H9 (cell line): Measurements from ENCODE around the gene ASCC2. TPM values are rescaled to one million over a fixed set of nuclear protein-coding genes. Genes with fewer than 3 reads are reported as not detected.

Experiments
- DNase-seq: peaks from one replicate; pipeline ENCODE4 v3.0.0-alpha.2; 2017
- H2AFZ ChIP-seq: one replicate; pipeline ENCODE4 v1.6.1; 2013; ENCODE audit warnings: mild to moderate bottlenecking, low read length, control low read depth, moderate library complexity
- H2AK5ac ChIP-seq: 2 replicates; pipeline ENCODE4 v1.6.1; 2013; ENCODE audit warnings: low read length, control low read depth, mixed read lengths; ENCODE audit not compliant: insufficient read length
- H2BK120ac ChIP-seq: one replicate; pipeline ENCODE4 v1.6.1; 2013; ENCODE audit warnings: low read depth, mild to moderate bottlenecking, low read length, control low read depth, inconsistent platforms; ENCODE audit not compliant: poor library complexity, severe bottlenecking
- H2BK12ac ChIP-seq: 2 replicates; pipeline ENCODE4 v1.6.1; 2013; ENCODE audit warnings: low read length, control low read depth, mixed read lengths, low read depth; ENCODE audit not compliant: insufficient read length
- H2BK15ac ChIP-seq: 2 replicates; pipeline ENCODE4 v1.6.1; 2013; ENCODE audit warnings: low read depth, low read length, control low read depth
- H2BK20ac ChIP-seq: one replicate; pipeline ENCODE4 v1.6.1; 2013; ENCODE audit warnings: low read depth, mild to moderate bottlenecking, low read length, control low read depth, inconsistent platforms; ENCODE audit not compliant: poor library complexity, severe bottlenecking
- H2BK5ac ChIP-seq: 2 replicates; pipeline ENCODE4 v1.6.1; 2013; ENCODE audit warnings: low read length, control low read depth, mixed read lengths; ENCODE audit not compliant: insufficient read length
- H3K14ac ChIP-seq: 2 replicates; pipeline ENCODE4 v1.6.1; 2013; ENCODE audit warnings: low read length, control low read depth; ENCODE audit not compliant: insufficient read depth
- H3K18ac ChIP-seq: 2 replicates; pipeline ENCODE4 v1.6.1; 2013; ENCODE audit warnings: low read depth, mild to moderate bottlenecking, mixed read lengths, low read length, control low read depth; ENCODE audit not compliant: insufficient read length
- H3K23ac ChIP-seq: 2 replicates; pipeline ENCODE4 v1.6.1; 2013; ENCODE audit warnings: low read length, control low read depth, mixed read lengths, low read depth; ENCODE audit not compliant: insufficient read length
- H3K23me2 ChIP-seq: 2 replicates; pipeline ENCODE4 v1.6.1; 2013; ENCODE audit warnings: low read depth, mild to moderate bottlenecking, mixed read lengths, low read length, control low read depth; ENCODE audit not compliant: insufficient read length, poor library complexity, severe bottlenecking
- H3K27ac ChIP-seq: 2 replicates; pipeline ENCODE4 v1.5.1; 2013; ENCODE audit warnings: low read length, control low read depth, mixed read lengths, low read depth; ENCODE audit not compliant: insufficient read length
- H3K27me3 ChIP-seq: 2 replicates; pipeline ENCODE4 v1.6.1; 2013; ENCODE audit warnings: low read length, control low read depth, inconsistent platforms; ENCODE audit not compliant: insufficient read depth
- H3K4ac ChIP-seq: 2 replicates; pipeline ENCODE4 v1.6.1; 2013; ENCODE audit warnings: low read depth, mild to moderate bottlenecking, control low read depth, inconsistent platforms, low read length, moderate library complexity
- H3K4me1 ChIP-seq: 2 replicates; pipeline ENCODE4 v1.6.1; 2013; ENCODE audit warnings: low read length, control low read depth, inconsistent platforms; ENCODE audit not compliant: insufficient read depth
- H3K4me2 ChIP-seq: 2 replicates; pipeline ENCODE4 v1.6.1; 2013; ENCODE audit warnings: low read length, control low read depth, mixed read lengths; ENCODE audit not compliant: insufficient read length, insufficient read depth
- H3K56ac ChIP-seq: 2 replicates; pipeline ENCODE4 v1.6.1; 2013; ENCODE audit warnings: low read depth, mild to moderate bottlenecking, mixed read lengths, low read length, control low read depth; ENCODE audit not compliant: insufficient read length
- H3K79me1 ChIP-seq: 2 replicates; pipeline ENCODE4 v1.6.1; 2013; ENCODE audit warnings: low read depth, mild to moderate bottlenecking, moderate library complexity, low read length, control low read depth, inconsistent platforms; ENCODE audit not compliant: insufficient read depth, poor library complexity, severe bottlenecking
- H3K79me2 ChIP-seq: 2 replicates; pipeline ENCODE4 v1.6.1; 2013; ENCODE audit warnings: low read length, control low read depth, inconsistent platforms; ENCODE audit not compliant: insufficient read depth
- H3K9ac ChIP-seq: 2 replicates; pipeline ENCODE4 v1.6.1; 2013; ENCODE audit warnings: low read length, control low read depth, mixed read lengths; ENCODE audit not compliant: insufficient read length; ENCODE audit errors: extremely low read depth
- H3K9me3 ChIP-seq: one replicate; pipeline ENCODE4 v1.6.1; 2013; ENCODE audit warnings: low read depth, low read length, inconsistent platforms; ENCODE audit not compliant: control insufficient read depth
- H3T11ph ChIP-seq: one replicate; pipeline ENCODE4 v1.6.1; 2013; ENCODE audit warnings: mild to moderate bottlenecking, low read length, control low read depth, inconsistent platforms
- H4K20me1 ChIP-seq: one replicate; pipeline ENCODE4 v1.6.1; 2013; ENCODE audit not compliant: control insufficient read depth, insufficient read length, insufficient read depth
- H4K5ac ChIP-seq: 2 replicates; pipeline ENCODE4 v1.6.1; 2013; ENCODE audit warnings: low read depth, mild to moderate bottlenecking, mixed read lengths, low read length, control low read depth; ENCODE audit not compliant: insufficient read length
- H4K8ac ChIP-seq: replicated peaks from 2 replicates; pipeline ENCODE4 v1.6.1; 2013; ENCODE audit warnings: low read length, control low read depth, mixed read lengths, low read depth; ENCODE audit not compliant: insufficient read length
- H4K91ac ChIP-seq: 2 replicates; pipeline ENCODE4 v1.6.1; 2013; ENCODE audit warnings: low read depth, mild to moderate bottlenecking, moderate library complexity, mixed read lengths, low read length, control low read depth; ENCODE audit not compliant: insufficient read length
- H3K27ac Mint-ChIP-seq, 3 experiments: 2 replicates in 2 of 3; 3 replicates in 1 of 3; pipeline ENCODE4 v1.8.0; 2020 to 2021; ENCODE audit warnings: mixed read lengths in 3 of 3, mild to moderate bottlenecking in 1 of 3, moderate library complexity in 1 of 3
- H3K27me3 Mint-ChIP-seq: 2 replicates; pipeline ENCODE4 v1.8.0; 2021; ENCODE audit warnings: low read depth, mild to moderate bottlenecking, moderate library complexity, mixed read lengths
- H3K36me3 Mint-ChIP-seq, 3 experiments: 2 replicates in 2 of 3; 3 replicates in 1 of 3; pipeline ENCODE4 v1.8.0; 2020 to 2021; ENCODE audit warnings: low read depth in 3 of 3, mixed read lengths in 3 of 3; ENCODE audit not compliant: insufficient read depth in 1 of 3
- H3K4me1 Mint-ChIP-seq, 2 experiments: 2 replicates each; pipeline ENCODE4 v1.8.0; 2020; ENCODE audit warnings: mixed read lengths in 2 of 2
- H3K4me3 Mint-ChIP-seq, 2 experiments: 2 replicates in 1 of 2; 3 replicates in 1 of 2; pipeline ENCODE4 v1.8.0; 2020 to 2021; ENCODE audit warnings: mild to moderate bottlenecking in 2 of 2, mixed read lengths in 2 of 2, moderate library complexity in 1 of 2
- H3K9me3 Mint-ChIP-seq, 2 experiments: 2 replicates in 1 of 2; 3 replicates in 1 of 2; pipeline ENCODE4 v1.8.0; 2020; ENCODE audit warnings: mild to moderate bottlenecking in 2 of 2, mixed read lengths in 2 of 2, moderate library complexity in 1 of 2
- CTCF ChIP-seq: fragments of 200-600 bp; sonication (generic); conservative IDR thresholded peaks from 3 replicates; pipeline ENCODE4 v1.8.0; 2021; ENCODE audit warnings: antibody characterized with exemption, mild to moderate bottlenecking
- WGBS: extraction: QIAGEN DNeasy Blood & Tissue Kit; methylation state at CpG from one replicate; pipeline ENCODE4 v1.1.7; 2013; ENCODE audit warnings: missing lambda C conversion rate, low lambda C conversion rate, mixed read lengths; ENCODE audit not compliant: insufficient read length; ENCODE audit errors: extremely low coverage; 5-methylcytosine and 5-hydroxymethylcytosine counted together
- total RNA-seq: library from RNA; stranded (reverse); gene quantifications from 2 replicates; pipeline ENCODE4 v1.2.1, GENCODE V29; 2021

ASCC2 gene
- total RNA-seq, 1 experiment from 2014 or later: 48.2 TPM

GRCh38 chr22:29798318-29798717, 39.8 kb downstream of the ASCC2 start:
- Histone ChIP-seq H3K18ac (no peak overlapping the region), H3K27ac (no peak overlapping the region), H3K27me3 (no peaks in the 10 kb centered on the region), H2BK5ac (no peak overlapping the region), H4K20me1 (no peaks in the 10 kb centered on the region), H3K23me2 (no peaks in the 10 kb centered on the region), H4K5ac (no peak overlapping the region), H4K8ac (no peak overlapping the region), H3T11ph (no peak overlapping the region), H2AK5ac (no peak overlapping the region), H3K14ac (no peak overlapping the region), H2BK20ac (no peak overlapping the region), H3K56ac (no peak overlapping the region), H2BK120ac (no peak overlapping the region), H3K23ac (no peak overlapping the region), H2AFZ (no peak overlapping the region), H2BK12ac (no peak overlapping the region), H4K91ac (no peak overlapping the region), H3K4me2 (no peak overlapping the region), H3K4ac (no peak overlapping the region), H3K79me2 (no peaks in the 10 kb centered on the region), H3K79me1 (no peaks in the 10 kb centered on the region), H2BK15ac (no peak overlapping the region), H3K9me3 (no peaks in the 10 kb centered on the region), H3K4me1 (no peaks in the 10 kb centered on the region), H3K9ac (no peak overlapping the region)
- DNase-seq: no peak
- Mint-ChIP-seq H3K9me3 (no peaks in the 10 kb centered on the region), H3K4me3 (no peak overlapping the region), H3K27ac (no peak overlapping the region; a peak in 2 of 7 replicates), H3K4me1 (peaks cover 6 to 16% of the 10 kb centered on the region in 2 experiments), H3K36me3 (peaks cover 0 to 49% (median 6%) of the 10 kb centered on the region in 3 experiments; a peak in 4 of 7 replicates), H3K27me3 (no peaks in the 10 kb centered on the region)
- no CpG with 5 or more reads among the region's 6 CpGs for WGBS
- no peak for TF ChIP-seq CTCF
